HepG2 (cell line): ENCODE results near the gene SLC4A7. TPM values are rescaled to one million over a fixed set of nuclear protein-coding genes. Genes with fewer than 3 reads are reported as not detected.

ENCODE experiments used
- ATAC-seq: fragments of 200-7000 bp; cut with Tn5 transposase; 3 replicates; pipeline ENCODE4 v1.9.1; 2020; ENCODE audit warnings: mild to moderate bottlenecking, moderate library complexity
- BruUV-seq: library from RNA; stranded (reverse); fragments of 400-500 nt; replicated peaks from 2 replicates; lab custom pipeline; 2021; lab: Mats Ljungman, UMichigan
- CTCF ChIA-PET: fragments of 300-600 bp; formaldehyde crosslinking; extraction: SDS; loops from one replicate; lab custom pipeline; 2021; ENCODE audit warnings: low total read pairs, inconsistent platforms, low intra/inter-chr PET ratio; lab: Yijun Ruan, JAX
- POLR2A ChIA-PET: fragments of 350-600 bp; sonication (Branson Sonifier 250); formaldehyde crosslinking; loops from one replicate; lab custom pipeline; 2020; ENCODE audit warnings: antibody characterized with exemption, inconsistent platforms; lab: Yijun Ruan, JAX
- DNase-seq: peaks from one replicate; pipeline ENCODE4 v3.0.0-alpha.2; 2015; ENCODE audit warnings: low spot score
- FAIRE-seq: peaks from 3 replicates; lab custom pipeline; 2011; peaks lifted over from hg19 to GRCh38; lab: Jason Lieb, UNC
- H2AFZ ChIP-seq: one replicate; pipeline ENCODE4 v1.6.1; 2011; ENCODE audit warnings: low read length, inconsistent platforms
- H3K27ac ChIP-seq: fragments of 300-600 bp; 3 replicates; pipeline ENCODE4 v1.8.0; 2011; ENCODE audit warnings: mixed run types, mild to moderate bottlenecking, mixed read lengths, low read length, inconsistent platforms; ENCODE audit not compliant: insufficient read depth; ENCODE audit errors: extremely low read length
- H3K27me3 ChIP-seq, 2 experiments: fragments of 200-600 bp in 1 of 2; 2 replicates in 1 of 2; 3 replicates in 1 of 2; pipeline versions ENCODE4 v1.6.0 to v1.8.0; 2011; ENCODE audit warnings: low read length in 2 of 2, mild to moderate bottlenecking in 2 of 2, moderate library complexity in 2 of 2, inconsistent platforms in 1 of 2; ENCODE audit not compliant: insufficient read depth in 2 of 2, control insufficient read depth in 1 of 2
- H3K36me3 ChIP-seq, 2 experiments: fragments of 200-600 bp in 1 of 2; replicated peaks in 1 of 2; 2 replicates in 1 of 2; 3 replicates in 1 of 2; pipeline versions ENCODE4 v1.5.1 to v1.8.0; 2011; ENCODE audit warnings: low read length in 2 of 2, inconsistent platforms in 1 of 2; ENCODE audit not compliant: insufficient read depth in 2 of 2, control insufficient read depth in 1 of 2
- H3K4me1 ChIP-seq: 2 replicates; pipeline ENCODE4 v1.5.1; 2012; ENCODE audit warnings: low read length, inconsistent platforms; ENCODE audit not compliant: insufficient read depth
- H3K4me2 ChIP-seq: 2 replicates; pipeline ENCODE4 v1.6.0; 2011; ENCODE audit warnings: low read depth, low read length, inconsistent platforms
- H3K4me3 ChIP-seq, 3 experiments: fragments of 200-600 bp in 1 of 3; sonication (generic), shearing (Covaris generic) in 1 of 3; replicated peaks in 1 of 3; 2 replicates each; pipeline ENCODE4 v1.5.1; 2011 to 2016; ENCODE audit warnings: low read length in 3 of 3, inconsistent platforms in 2 of 3, low read depth in 2 of 3, mild to moderate bottlenecking in 2 of 3, control low read depth in 1 of 3, mixed read lengths in 1 of 3; ENCODE audit not compliant: insufficient read depth in 1 of 3
- H3K79me2 ChIP-seq: one replicate; pipeline ENCODE4 v1.6.1; 2011; ENCODE audit warnings: low read length, inconsistent platforms; ENCODE audit not compliant: insufficient read depth
- H3K9ac ChIP-seq: 2 replicates; pipeline ENCODE4 v1.6.0; 2011; ENCODE audit warnings: mild to moderate bottlenecking, low read depth, low read length, inconsistent platforms; ENCODE audit not compliant: insufficient read depth
- H3K9me3 ChIP-seq: 2 replicates; pipeline ENCODE4 v1.5.1; 2012; ENCODE audit warnings: mild to moderate bottlenecking, low read length
- H4K20me1 ChIP-seq: 2 replicates; pipeline ENCODE4 v1.6.0; 2011; ENCODE audit warnings: inconsistent platforms, mild to moderate bottlenecking, low read length, moderate library complexity; ENCODE audit not compliant: insufficient read depth
- FOXJ3 ChIP-seq: sonication (generic); formaldehyde crosslinking; IDR thresholded peaks from 2 replicates; pipeline ENCODE4 v1.4.0; 2020; ENCODE audit warnings: missing genetic modification reagents, mild to moderate bottlenecking, borderline replicate concordance
- PHF20 ChIP-seq: sonication (generic); formaldehyde crosslinking; IDR thresholded peaks from 2 replicates; pipeline ENCODE4 v1.5.0; 2020; ENCODE audit warnings: mild to moderate bottlenecking, missing genetic modification reagents
- RFX5 ChIP-seq: IDR thresholded peaks from 2 replicates; pipeline ENCODE4 v1.6.1; 2011; ENCODE audit warnings: low read depth, low read length, improper control_type of control experiment
- SMARCE1 ChIP-seq: fragments of 450-650 bp; IDR thresholded peaks from 2 replicates; pipeline ENCODE4 v1.6.1; 2017; ENCODE audit warnings: borderline replicate concordance
- TOPORS ChIP-seq: sonication (generic); formaldehyde crosslinking; IDR thresholded peaks from 2 replicates; pipeline ENCODE4 v1.8.0; 2023; ENCODE audit warnings: mild to moderate bottlenecking, missing genetic modification reagents
- ZBTB1 ChIP-seq: sonication (generic); formaldehyde crosslinking; IDR thresholded peaks from 2 replicates; pipeline ENCODE4 v1.4.0; 2020; ENCODE audit warnings: missing genetic modification reagents, borderline replicate concordance
- ZFX ChIP-seq: sonication (generic); formaldehyde crosslinking; IDR thresholded peaks from 2 replicates; pipeline ENCODE4 v1.4.0; 2020; ENCODE audit warnings: mild to moderate bottlenecking, low read depth, missing genetic modification reagents, moderate library complexity
- ZNF253 ChIP-seq: sonication (generic); formaldehyde crosslinking; IDR thresholded peaks from 2 replicates; pipeline ENCODE4 v1.8.0; 2022; ENCODE audit warnings: mild to moderate bottlenecking, missing genetic modification reagents, borderline replicate concordance
- ZNF333 ChIP-seq: sonication (generic); formaldehyde crosslinking; IDR thresholded peaks from 2 replicates; pipeline ENCODE4 v1.4.0; 2020; ENCODE audit warnings: mild to moderate bottlenecking, missing genetic modification reagents, borderline replicate concordance
- ZNF577 ChIP-seq: sonication (generic); formaldehyde crosslinking; IDR thresholded peaks from 2 replicates; pipeline ENCODE4 v1.4.0; 2020; ENCODE audit warnings: mild to moderate bottlenecking, low read depth, missing genetic modification reagents, borderline replicate concordance
- ZNF644 ChIP-seq: IDR thresholded peaks from 2 replicates; pipeline ENCODE4 v1.6.1; 2016; ENCODE audit warnings: low read depth
- ZNF691 ChIP-seq: sonication (generic); formaldehyde crosslinking; IDR thresholded peaks from 2 replicates; pipeline ENCODE4 v1.4.0; 2020; ENCODE audit warnings: missing genetic modification reagents, low read depth, mild to moderate bottlenecking, borderline replicate concordance
- ZNF782 ChIP-seq: sonication (generic); formaldehyde crosslinking; IDR thresholded peaks from 2 replicates; pipeline ENCODE4 v1.4.0; 2020; ENCODE audit warnings: missing genetic modification reagents, mild to moderate bottlenecking, borderline replicate concordance
- ZNF850 ChIP-seq: sonication (generic); formaldehyde crosslinking; conservative IDR thresholded peaks from 2 replicates; pipeline ENCODE4 v1.9.0; 2021; ENCODE audit warnings: mild to moderate bottlenecking, missing genetic modification reagents
- WGBS: methylation state at CpG from one replicate; pipeline ENCODE4 v1.1.6; 2017; ENCODE audit warnings: low lambda C conversion rate; 5-methylcytosine and 5-hydroxymethylcytosine counted together
- in situ Hi-C: cut with HindIII; loops from 2 replicates; pipeline ENCODE4 v1.10.0; 2017; ENCODE audit warnings: low pct_unique_long_range_greater_than_20kb; ENCODE audit not compliant: extremely low pct_ligation_motif_present
- intact Hi-C: fragments of 100-400 bp; cut with micrococcal nuclease; formaldehyde crosslinking; loops from one replicate; pipeline ENCODE4 v1.10.0; 2022; ENCODE audit not compliant: unreplicated experiment
- polyA plus RNA-seq, 8 experiments: library from polyadenylated mRNA; depleted of rRNA in 3 of 8; stranded (reverse) in 7 of 8; unstranded in 1 of 8; fragments of >200 nt; fragmentation: Illumina TruSeq in 4 of 8; extraction: Trizol in 4 of 8; gene quantifications; 2 replicates each; pipeline versions ENCODE4 v1.2.1 to v1.2.3, GENCODE V29; 2011 to 2016; ENCODE audit warnings: low read depth in 4 of 8, missing spikeins in 1 of 8, mixed read lengths in 1 of 8; ENCODE audit not compliant: insufficient read depth in 1 of 8
- total RNA-seq, 5 experiments: library from RNA; depleted of rRNA; stranded (reverse); fragments of >200 nt; fragmentation: Illumina TruSeq; extraction: Trizol; gene quantifications; 2 replicates each; pipeline ENCODE4 v1.2.3, GENCODE V29; 2016; ENCODE audit warnings: low read depth in 1 of 5
- TF ChIP-seq, protein P1 (sequence below): sonication (generic); formaldehyde crosslinking; conservative IDR thresholded peaks from 2 replicates; pipeline ENCODE4 v1.4.0; 2020; ENCODE audit warnings: missing genetic modification reagents
- TF ChIP-seq, protein P2 (sequence below), 2 experiments: fragments of 450-650 bp in 1 of 2; sonication (generic) in 1 of 2; formaldehyde crosslinking; IDR thresholded peaks; 2 replicates each; pipeline versions ENCODE4 v1.5.0 to v1.8.0; 2020 to 2022; ENCODE audit warnings: mild to moderate bottlenecking in 1 of 2, missing genetic modification reagents in 1 of 2
- TF ChIP-seq, protein P3 (sequence below): IDR thresholded peaks from 2 replicates; pipeline ENCODE4 v1.6.1; 2016; ENCODE audit warnings: low read depth
- TF ChIP-seq, protein P4 (sequence below): sonication (generic); formaldehyde crosslinking; IDR thresholded peaks from 2 replicates; pipeline ENCODE4 v1.5.0; 2020; ENCODE audit warnings: mild to moderate bottlenecking, missing genetic modification reagents, borderline replicate concordance

The SLC4A7 gene
- total and polyA plus RNA-seq, 2 of the 13 experiments (the other 11 are each of a cell fraction or from before 2014, with no cell fraction given), result 16.4 to 43.8 TPM

- Histone ChIP-seq H3K36me3 (peaks cover 1 to 4% of the 10 kb centered on the region in 2 experiments; a peak in 2 of 5 replicates), H3K9ac (no peak overlapping the region), H4K20me1 (no peaks in the 10 kb centered on the region), H3K9me3 (no peaks in the 10 kb centered on the region), H3K79me2 (no peaks in the 10 kb centered on the region), H3K4me3 (no peak overlapping the region), H3K27ac (no peak overlapping the region), H3K27me3 (no peaks in the 10 kb centered on the region), H2AFZ (no peak overlapping the region), H3K4me2 (no peak overlapping the region), H3K4me1 (peaks cover 12% of the 10 kb centered on the region)
- ChIA-PET POLR2A (no interaction called here), CTCF (no interaction called here)
- WGBS, result 97% methylated on average over 5 of the region's 5 CpGs
- DNase-seq (no peak), FAIRE-seq (no peak), ATAC-seq (no peak)
- in situ Hi-C loops, result no loop called here
- BruUV-seq, result no TSS peak
- intact Hi-C loops, result no loop called here
- no peak for TF ChIP-seq ZBTB1 (CRISPR knock-in tag)
- no peak for TF ChIP-seq FOXJ3 (CRISPR knock-in tag)
- no peak for TF ChIP-seq ZNF782 (CRISPR knock-in tag)
- no peak for TF ChIP-seq RFX5
- TF ChIP-seq ZNF253, result no peak
- no peak for TF ChIP-seq ZNF644
- TF ChIP-seq, protein P1, sequence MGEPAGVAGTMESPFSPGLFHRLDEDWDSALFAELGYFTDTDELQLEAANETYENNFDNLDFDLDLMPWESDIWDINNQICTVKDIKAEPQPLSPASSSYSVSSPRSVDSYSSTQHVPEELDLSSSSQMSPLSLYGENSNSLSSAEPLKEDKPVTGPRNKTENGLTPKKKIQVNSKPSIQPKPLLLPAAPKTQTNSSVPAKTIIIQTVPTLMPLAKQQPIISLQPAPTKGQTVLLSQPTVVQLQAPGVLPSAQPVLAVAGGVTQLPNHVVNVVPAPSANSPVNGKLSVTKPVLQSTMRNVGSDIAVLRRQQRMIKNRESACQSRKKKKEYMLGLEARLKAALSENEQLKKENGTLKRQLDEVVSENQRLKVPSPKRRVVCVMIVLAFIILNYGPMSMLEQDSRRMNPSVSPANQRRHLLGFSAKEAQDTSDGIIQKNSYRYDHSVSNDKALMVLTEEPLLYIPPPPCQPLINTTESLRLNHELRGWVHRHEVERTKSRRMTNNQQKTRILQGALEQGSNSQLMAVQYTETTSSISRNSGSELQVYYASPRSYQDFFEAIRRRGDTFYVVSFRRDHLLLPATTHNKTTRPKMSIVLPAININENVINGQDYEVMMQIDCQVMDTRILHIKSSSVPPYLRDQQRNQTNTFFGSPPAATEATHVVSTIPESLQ, result no peak
- TF ChIP-seq ZNF333 (CRISPR knock-in tag), result no peak
- TF ChIP-seq TOPORS (CRISPR knock-in tag), result no peak
- no peak for TF ChIP-seq ZNF691
- TF ChIP-seq, protein P2, sequence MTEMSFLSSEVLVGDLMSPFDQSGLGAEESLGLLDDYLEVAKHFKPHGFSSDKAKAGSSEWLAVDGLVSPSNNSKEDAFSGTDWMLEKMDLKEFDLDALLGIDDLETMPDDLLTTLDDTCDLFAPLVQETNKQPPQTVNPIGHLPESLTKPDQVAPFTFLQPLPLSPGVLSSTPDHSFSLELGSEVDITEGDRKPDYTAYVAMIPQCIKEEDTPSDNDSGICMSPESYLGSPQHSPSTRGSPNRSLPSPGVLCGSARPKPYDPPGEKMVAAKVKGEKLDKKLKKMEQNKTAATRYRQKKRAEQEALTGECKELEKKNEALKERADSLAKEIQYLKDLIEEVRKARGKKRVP (CRISPR knock-in tag; IDR thresholded peaks at IDR 0.05), result no peak
- TF ChIP-seq ZNF850, result no peak
- no peak for TF ChIP-seq ZFX (CRISPR knock-in tag)
- TF ChIP-seq, protein P3, sequence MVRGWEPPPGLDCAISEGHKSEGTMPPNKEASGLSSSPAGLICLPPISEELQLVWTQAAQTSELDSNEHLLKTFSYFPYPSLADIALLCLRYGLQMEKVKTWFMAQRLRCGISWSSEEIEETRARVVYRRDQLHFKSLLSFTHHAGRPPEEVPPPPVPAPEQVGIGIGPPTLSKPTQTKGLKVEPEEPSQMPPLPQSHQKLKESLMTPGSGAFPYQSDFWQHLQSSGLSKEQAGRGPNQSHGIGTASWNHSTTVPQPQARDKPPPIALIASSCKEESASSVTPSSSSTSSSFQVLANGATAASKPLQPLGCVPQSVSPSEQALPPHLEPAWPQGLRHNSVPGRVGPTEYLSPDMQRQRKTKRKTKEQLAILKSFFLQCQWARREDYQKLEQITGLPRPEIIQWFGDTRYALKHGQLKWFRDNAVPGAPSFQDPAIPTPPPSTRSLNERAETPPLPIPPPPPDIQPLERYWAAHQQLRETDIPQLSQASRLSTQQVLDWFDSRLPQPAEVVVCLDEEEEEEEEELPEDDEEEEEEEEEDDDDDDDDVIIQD (CRISPR knock-in tag), result no peak
- TF ChIP-seq ZNF577 (CRISPR knock-in tag), result no peak
- TF ChIP-seq, protein P4, sequence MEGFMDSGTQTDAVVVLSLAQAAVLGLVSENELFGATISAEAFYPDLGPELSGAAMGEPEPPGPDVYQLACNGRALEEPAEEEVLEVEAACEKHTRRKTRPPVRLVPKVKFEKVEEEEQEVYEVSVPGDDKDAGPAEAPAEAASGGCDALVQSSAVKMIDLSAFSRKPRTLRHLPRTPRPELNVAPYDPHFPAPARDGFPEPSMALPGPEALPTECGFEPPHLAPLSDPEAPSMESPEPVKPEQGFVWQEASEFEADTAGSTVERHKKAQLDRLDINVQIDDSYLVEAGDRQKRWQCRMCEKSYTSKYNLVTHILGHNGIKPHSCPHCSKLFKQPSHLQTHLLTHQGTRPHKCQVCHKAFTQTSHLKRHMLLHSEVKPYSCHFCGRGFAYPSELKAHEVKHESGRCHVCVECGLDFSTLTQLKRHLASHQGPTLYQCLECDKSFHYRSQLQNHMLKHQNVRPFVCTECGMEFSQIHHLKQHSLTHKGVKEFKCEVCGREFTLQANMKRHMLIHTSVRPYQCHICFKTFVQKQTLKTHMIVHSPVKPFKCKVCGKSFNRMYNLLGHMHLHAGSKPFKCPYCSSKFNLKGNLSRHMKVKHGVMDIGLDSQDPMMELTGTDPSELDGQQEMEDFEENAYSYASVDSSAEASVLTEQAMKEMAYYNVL, result no peak
- TF ChIP-seq SMARCE1, result no peak
- TF ChIP-seq PHF20 (CRISPR knock-in tag), result no peak
Measured at GRCh38 chr3:27345493-27345892, 138.7 kb downstream of the SLC4A7 start.
